Measurements from ENCODE around the gene PPP1R3A. TPM values are rescaled to one million over a fixed set of nuclear protein-coding genes. Genes with fewer than 3 reads are reported as not detected.
A peak's percentile ranks its signal among the peaks of the same experiment; 100 is the strongest.

PPP1R3A gene
- total RNA-seq, 1 experiment from 2014 or later, result not detected

DNA sequence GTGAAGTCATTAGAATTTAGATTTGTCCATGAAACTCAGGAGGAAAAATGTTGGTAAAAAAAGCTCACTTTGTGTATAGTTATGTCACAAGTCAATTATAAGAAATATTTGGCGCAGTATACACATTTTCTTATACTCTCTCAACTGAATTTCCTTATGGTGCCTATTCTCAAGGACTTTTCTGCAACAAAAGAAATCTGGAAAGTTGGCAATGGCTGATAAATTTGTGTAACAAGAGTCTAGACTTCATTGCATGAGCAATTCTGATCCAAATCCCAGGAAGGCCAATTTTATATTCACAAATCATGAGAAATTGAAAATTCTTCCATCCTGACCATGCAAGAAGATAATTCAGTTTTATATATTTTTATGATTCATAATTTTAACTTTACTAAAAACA lies 35.7 kb downstream of the PPP1R3A start:
- no peak for DNase-seq (ENCODE audit: low read depth)

GRCh38 chr7:113880559-113880958 lies 38.2 kb downstream of the PPP1R3A start:
- DNase-seq (ENCODE audit: low read depth), result no peak

DNA sequence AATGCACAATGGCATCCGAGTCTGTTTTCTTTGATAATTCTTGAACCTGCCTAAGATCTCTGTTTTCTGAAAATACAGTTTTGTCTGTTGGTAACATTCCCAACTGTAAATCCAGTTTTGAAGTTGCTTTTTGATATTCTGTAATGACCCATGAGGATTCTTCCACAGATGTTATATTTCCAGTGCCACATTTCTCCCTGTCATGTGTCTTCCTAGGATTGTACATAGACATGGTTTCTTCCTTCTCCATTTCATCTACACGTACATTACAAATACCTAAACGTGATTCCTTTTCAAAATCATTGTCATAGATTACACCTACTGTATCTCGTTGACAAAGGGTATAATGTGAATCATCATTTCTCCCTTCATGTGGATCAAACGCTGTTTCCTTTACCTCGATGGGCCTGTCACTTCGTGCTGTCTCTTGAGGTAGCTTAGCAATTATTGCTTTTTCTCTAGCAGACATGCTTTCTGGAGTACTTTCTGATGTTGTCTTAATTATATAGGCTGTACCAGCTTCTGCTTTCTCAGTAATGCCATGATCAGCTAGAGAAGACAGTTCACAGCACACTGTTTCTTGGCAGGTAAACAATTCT lies 40.3 kb downstream of the PPP1R3A start:
- DNase-seq (ENCODE audit: low read depth), result no peak

DNA sequence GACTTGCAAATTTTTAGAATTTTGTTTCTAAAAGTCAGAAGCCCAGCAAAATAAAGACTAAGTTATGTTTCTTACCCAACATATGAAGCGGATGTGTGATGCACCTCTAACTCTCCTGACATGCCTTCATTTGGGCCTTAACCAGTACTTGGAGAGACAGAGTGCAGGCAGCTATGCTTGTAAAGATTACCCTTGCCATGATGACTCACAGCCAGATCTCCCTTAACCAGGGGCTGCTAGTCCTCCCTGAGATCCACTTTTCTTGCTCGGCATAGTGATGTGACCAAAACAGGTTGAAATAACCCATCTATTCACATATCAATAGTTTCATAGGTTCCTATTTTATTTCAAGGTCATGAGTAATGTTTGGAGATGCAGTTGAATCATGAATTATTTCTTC lies 43.6 kb downstream of the PPP1R3A start:
- peak; percentile 15 for DNase-seq (ENCODE audit: low read depth)

DNA sequence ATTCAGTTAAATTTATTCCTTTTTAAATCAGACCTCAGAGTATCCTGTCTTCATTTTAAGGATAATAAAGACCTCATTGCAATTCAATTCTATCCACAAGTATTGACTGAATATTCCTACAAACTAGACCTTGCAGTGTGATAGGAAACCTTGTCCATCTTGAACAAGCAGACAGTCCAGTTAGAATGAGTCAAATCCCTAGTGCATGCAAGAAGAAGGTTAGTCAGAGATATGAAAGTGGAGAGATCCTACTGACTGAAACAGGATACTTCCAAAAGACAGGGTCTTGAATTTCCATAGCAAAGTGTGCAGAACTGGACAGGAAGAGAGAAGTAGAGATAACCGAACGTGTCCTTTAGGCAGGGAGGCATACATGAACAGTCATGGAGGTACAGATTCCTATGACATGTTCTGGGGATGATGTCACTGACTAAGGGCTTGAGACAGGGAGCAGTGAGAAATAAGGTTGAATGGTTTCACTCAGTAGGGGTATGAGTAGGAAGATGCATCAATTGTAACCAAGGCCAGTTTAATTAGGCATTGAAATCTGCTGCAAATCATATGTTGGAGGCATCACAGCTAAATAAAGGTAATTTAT lies 45.2 kb downstream of the PPP1R3A start:
- peak; percentile 20 for DNase-seq (ENCODE audit: low read depth)

DNA sequence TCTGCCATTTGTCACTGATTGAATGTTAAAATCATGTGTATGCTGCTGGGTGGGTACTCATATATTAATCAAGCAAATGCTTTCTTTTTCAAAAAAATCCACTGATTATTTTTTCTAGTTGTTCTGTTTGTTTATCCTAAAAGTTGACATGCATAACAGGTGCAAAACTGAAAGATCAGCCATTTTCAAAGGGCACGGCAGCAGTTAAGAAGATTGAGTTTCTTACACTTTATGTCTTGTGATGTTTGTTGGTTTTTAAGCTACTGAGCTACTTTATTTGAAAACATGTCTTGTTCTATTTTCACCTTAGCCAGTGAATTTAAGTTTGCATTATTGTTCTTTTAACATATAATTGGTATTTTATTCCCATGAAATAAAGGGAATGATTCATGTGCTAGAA lies 45.8 kb downstream of the PPP1R3A start:
- no peak for DNase-seq (ENCODE audit: low read depth)

DNA sequence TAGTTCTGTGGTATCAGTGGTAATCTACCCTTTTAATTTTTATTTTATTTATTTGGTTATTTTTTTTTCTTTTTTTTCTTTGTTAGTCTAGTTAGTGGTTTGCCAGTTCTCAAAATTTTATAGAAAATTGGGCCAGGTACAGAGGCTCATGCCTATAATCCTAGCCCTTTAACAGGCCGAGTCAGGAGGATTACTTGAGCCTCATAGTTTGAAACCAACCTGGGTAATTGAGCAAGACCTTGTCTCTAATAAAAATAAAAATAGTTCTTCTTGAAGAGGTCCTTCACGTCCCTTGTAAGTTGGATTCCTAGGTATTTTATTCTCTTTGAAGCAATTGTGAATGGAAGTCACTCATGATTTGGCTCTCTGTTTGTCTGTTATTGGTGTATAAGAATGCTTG lies 51.5 kb downstream of the PPP1R3A start:
- no peak for DNase-seq (ENCODE audit: low read depth)

- DNase-seq (ENCODE audit: low read depth), result no peak
Observed at GRCh38 chr7:113856010-113856409, 62.8 kb downstream of the PPP1R3A start.

- DNase-seq (ENCODE audit: low read depth), result no peak
Observed at GRCh38 chr7:113840954-113841353, 77.9 kb downstream of the PPP1R3A start.

DNA sequence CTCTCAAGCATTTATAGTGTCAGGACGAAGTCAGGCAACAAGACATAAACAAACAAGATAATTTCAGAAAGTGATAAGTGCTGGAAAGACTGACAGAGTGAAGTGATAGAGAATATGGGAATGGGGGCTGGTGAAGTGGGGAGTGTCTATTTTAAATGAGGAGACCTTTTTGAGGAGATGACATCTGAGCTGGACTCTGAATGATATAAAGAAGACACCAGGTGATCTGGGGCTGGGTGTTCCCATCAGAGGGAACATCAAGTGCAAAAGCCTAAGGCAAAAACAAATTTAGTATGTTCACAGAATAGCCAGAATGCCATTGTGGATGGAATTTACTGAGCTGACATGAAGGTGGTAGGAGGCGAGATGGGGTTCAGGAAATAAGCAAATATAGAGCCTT lies 83.4 kb downstream of the PPP1R3A start:
- DNase-seq (ENCODE audit: low read depth), result no peak

DNA sequence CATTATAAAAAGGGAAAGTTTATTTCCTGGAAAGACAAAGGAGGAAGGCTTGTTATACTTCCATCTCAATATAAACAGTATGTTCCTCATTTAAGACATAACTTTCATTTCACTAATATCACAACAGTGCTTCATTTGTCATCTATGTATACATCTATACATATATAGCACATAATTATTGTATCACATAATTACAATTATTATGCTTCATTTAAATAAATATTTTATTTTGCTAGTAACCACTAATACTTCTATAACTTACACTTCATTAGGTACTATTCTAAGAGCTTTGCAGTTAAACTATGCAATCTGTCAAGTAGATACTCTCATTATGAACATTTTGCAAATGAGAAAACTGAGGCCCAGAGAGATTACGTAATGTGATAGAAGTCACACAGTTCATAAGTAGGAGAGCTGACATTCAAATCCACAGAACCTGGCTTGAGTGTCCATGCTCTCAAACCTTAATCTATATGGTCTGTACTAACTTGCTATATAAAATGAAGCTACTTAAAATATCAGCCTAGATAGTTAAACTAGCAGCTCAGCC lies 86.5 kb downstream of the PPP1R3A start:
- DNase-seq (ENCODE audit: low read depth), result no peak

- DNase-seq (ENCODE audit: low read depth), result peak; percentile 66
Observed at GRCh38 chr7:113831556-113831955, 87.3 kb downstream of the PPP1R3A start.

- no peak for DNase-seq (ENCODE audit: low read depth)
Observed at GRCh38 chr7:113828581-113828980, 90.2 kb downstream of the PPP1R3A start.
